Measurements from ENCODE around the gene BCAN. TPM values are rescaled to one million over a fixed set of nuclear protein-coding genes. Genes with fewer than 3 reads are reported as not detected.
A peak's percentile ranks its signal among the peaks of the same experiment; 100 is the strongest.

Gene BCAN
- total and polyA plus RNA-seq, 8 donors = 0.34 to 0.87 (median 0.61) TPM

GRCh38 chr1:156677616-156678596, 36.0 kb downstream of the BCAN start:
- Histone ChIP-seq H3K27ac (peak overlapping the region; percentile 67 to 76), H3K36me3 (no peaks in the 10 kb centered on the region), H3K9me3 (no peaks in the 10 kb centered on the region), H3K4me3 (peak overlapping the region; percentile 41 to 53), H3K27me3 (peaks cover 23 to 84% of the 10 kb centered on the region in 2 donors), H3K4me1 (peaks cover 0 to 36% of the 10 kb centered on the region in 2 donors)
- DNase-seq (peak in 3 of 4 donors; percentile 64 to 89 (median 78)), ATAC-seq (peak; percentile 79)
- intact Hi-C loops (cut with DNase I) = no loop called here
- peak; percentile 67 to 77 for TF ChIP-seq CTCF (IDR thresholded peaks at IDR 0.05)

GRCh38 chr1:156680056-156680455, 38.1 kb downstream of the BCAN start:
- H3K4me3 ChIP-seq = no peak overlapping the region
- no peak for ATAC-seq
- intact Hi-C loops (cut with DNase I) = no loop called here
- H3K27ac ChIP-seq = no peak overlapping the region
- H3K9me3 ChIP-seq = no peaks in the 10 kb centered on the region
- no peak for TF ChIP-seq CTCF (IDR thresholded peaks at IDR 0.05)
- DNase-seq = no peak
- H3K4me1 ChIP-seq = peaks cover 0 to 18% of the 10 kb centered on the region in 2 donors
- H3K27me3 ChIP-seq = peaks cover 23 to 97% of the 10 kb centered on the region in 2 donors
- H3K36me3 ChIP-seq = no peaks in the 10 kb centered on the region

GRCh38 chr1:156681196-156681960, 39.5 kb downstream of the BCAN start:
- intact Hi-C loops (cut with DNase I) = no loop called here
- Histone ChIP-seq H3K4me3 (no peak overlapping the region), H3K27me3 (peaks cover 17 to 97% of the 10 kb centered on the region in 2 donors), H3K27ac (no peak overlapping the region), H3K9me3 (no peaks in the 10 kb centered on the region), H3K36me3 (no peaks in the 10 kb centered on the region), H3K4me1 (peaks cover 0 to 18% of the 10 kb centered on the region in 2 donors)
- ATAC-seq (no peak), DNase-seq (no peak)
- TF ChIP-seq CTCF (IDR thresholded peaks at IDR 0.05) = no peak

- no peak for ATAC-seq
- no peak for TF ChIP-seq CTCF (IDR thresholded peaks at IDR 0.05)
- peaks cover 7 to 97% of the 10 kb centered on the region in 2 donors for H3K27me3 ChIP-seq
- H3K4me3 ChIP-seq = no peak overlapping the region
- DNase-seq = no peak
- intact Hi-C loops (cut with DNase I) = no loop called here
- H3K27ac ChIP-seq = no peak overlapping the region
- no peaks in the 10 kb centered on the region for H3K9me3 ChIP-seq
- peaks cover 0 to 9% of the 10 kb centered on the region in 2 donors for H3K4me1 ChIP-seq
- no peaks in the 10 kb centered on the region for H3K36me3 ChIP-seq
Observed at GRCh38 chr1:156682166-156682890, 40.4 kb downstream of the BCAN start.
